ENCODE measurements around the gene RASGRP2.

The RASGRP2 gene

DNA sequence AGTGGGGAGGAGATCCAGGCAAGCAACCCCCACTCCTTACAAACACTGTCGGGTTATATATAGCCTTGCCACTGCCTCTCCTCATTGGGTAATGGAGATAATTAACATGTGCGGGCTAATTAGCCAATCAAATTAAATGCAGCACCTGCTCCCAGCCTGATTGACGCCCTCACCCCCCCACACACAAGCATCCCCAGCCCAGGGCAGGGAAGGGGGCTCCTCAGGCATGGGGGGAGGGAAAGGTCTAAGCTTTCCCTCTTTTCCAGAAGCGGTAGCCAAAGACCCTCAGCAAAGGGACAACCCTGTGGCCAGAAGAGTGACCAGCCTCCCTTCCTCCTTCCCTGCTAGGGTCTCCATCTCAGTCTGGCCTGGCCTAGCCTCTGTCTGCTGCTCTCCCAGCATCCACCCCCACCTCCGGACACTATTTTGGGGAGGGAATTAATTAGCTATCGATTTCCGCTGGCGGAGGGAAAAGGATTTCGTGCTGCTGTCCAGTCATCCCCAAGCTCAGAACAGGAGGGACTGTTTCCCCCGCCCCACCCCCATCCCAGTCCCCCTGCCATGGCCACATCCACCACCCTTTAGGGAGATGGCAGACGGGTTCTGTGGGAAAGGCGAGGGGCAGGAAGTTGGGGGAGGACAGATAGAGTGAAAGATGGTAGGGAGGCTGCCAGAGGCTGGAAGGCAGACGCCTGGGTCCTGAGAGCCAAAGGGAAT lies 28.0 kb downstream of the RASGRP2 start:
- DNase-seq, result no peak
- H3K9me3 ChIP-seq, result no peaks in the 10 kb centered on the region
- H3K36me3 ChIP-seq, result no peaks in the 10 kb centered on the region
- H3K4me1 ChIP-seq, result no peaks in the 10 kb centered on the region
- no peaks in the 10 kb centered on the region; the same call in none of the 2 replicates for H3K27me3 ChIP-seq
- no peak overlapping the region for H3K4me3 ChIP-seq (ENCODE audit: low read depth, low read length)
- TF ChIP-seq, protein P1, sequence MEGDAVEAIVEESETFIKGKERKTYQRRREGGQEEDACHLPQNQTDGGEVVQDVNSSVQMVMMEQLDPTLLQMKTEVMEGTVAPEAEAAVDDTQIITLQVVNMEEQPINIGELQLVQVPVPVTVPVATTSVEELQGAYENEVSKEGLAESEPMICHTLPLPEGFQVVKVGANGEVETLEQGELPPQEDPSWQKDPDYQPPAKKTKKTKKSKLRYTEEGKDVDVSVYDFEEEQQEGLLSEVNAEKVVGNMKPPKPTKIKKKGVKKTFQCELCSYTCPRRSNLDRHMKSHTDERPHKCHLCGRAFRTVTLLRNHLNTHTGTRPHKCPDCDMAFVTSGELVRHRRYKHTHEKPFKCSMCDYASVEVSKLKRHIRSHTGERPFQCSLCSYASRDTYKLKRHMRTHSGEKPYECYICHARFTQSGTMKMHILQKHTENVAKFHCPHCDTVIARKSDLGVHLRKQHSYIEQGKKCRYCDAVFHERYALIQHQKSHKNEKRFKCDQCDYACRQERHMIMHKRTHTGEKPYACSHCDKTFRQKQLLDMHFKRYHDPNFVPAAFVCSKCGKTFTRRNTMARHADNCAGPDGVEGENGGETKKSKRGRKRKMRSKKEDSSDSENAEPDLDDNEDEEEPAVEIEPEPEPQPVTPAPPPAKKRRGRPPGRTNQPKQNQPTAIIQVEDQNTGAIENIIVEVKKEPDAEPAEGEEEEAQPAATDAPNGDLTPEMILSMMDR (IDR thresholded peaks at IDR 0.05; ENCODE audit: low read depth, low read length), result no peak

DNA sequence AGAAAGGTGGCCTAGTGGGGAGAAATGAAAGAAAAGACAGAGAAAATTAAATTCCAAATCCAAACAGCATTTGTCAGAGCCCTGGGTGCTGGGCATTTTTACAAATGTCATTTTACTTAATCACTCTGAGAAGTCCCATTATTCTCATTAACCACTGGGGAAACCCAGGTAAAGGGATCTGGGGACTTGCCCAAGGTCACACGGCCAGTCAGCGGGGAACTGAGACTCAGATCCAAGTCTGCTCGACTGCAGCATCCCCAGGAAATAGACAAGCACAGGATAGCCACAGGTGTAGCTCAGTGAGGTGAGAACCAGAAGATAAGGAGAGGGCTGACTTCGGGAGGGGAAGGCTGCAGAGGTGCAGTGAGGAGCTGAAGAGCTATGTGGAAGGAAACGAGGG lies 28.8 kb downstream of the RASGRP2 start:
- TF ChIP-seq, protein P1 (IDR thresholded peaks at IDR 0.05; ENCODE audit: low read depth, low read length), result no peak
- Histone ChIP-seq H3K36me3 (no peaks in the 10 kb centered on the region), H3K4me3 (ENCODE audit: low read depth, low read length) (no peak overlapping the region), H3K4me1 (no peaks in the 10 kb centered on the region), H3K9me3 (no peaks in the 10 kb centered on the region), H3K27me3 (no peaks in the 10 kb centered on the region; the same call in none of the 2 replicates)
- no peak for DNase-seq

DNA sequence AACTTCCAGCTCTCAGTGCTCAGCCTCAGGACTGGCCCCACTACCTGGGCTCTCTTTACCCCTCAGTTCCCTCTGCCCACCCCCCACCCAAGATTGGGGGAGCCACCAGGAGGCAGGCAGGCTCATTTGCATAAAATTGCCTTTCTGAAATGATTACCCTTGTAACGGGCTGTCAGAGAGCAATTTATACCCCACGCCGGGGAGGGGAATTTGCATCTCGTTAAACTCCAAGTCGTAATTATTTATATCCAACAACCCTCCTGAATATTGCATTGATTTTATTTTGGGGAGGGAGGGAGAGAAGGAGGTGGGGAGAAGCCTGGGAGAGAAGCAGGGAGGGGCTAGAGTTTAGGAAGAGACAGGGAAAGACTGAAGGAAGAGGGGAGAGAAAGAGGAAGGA lies 29.3 kb downstream of the RASGRP2 start:
- no peaks in the 10 kb centered on the region for H3K4me1 ChIP-seq
- no peaks in the 10 kb centered on the region for H3K9me3 ChIP-seq
- no peaks in the 10 kb centered on the region for H3K36me3 ChIP-seq
- H3K27me3 ChIP-seq, result no peaks in the 10 kb centered on the region; the same call in none of the 2 replicates
- no peak overlapping the region for H3K4me3 ChIP-seq (ENCODE audit: low read depth, low read length)
- no peak for DNase-seq
- TF ChIP-seq, protein P1 (IDR thresholded peaks at IDR 0.05; ENCODE audit: low read depth, low read length), result no peak

DNA sequence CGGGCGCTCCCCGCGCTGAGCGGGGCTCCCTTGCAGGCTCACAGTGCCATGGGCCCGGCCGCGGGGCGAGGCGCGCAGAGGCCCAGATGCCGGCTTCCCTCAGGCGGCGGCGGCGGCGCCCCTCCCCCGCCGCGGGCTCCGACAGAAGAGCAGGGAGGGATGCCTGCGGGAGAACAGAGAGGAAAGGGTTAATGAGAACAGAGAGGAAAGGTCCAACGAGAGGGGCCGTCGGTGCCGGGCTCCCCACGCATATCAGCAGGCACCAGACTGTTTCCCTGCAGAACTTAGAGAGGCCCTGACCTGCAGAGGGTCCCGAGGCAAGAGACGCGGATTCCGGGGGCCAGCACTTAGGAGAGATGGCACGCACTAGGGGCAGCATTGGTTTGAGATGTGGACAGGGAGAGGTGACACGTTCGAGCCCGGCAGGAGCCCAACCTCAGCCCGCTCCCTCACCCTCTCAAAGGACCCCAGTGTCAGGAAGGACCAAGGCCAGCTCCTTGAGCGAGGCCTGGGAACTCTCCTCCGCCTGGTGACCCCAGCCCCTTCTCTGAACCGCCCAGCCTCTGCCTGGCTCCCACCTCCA lies 30.1 kb downstream of the RASGRP2 start:
- Histone ChIP-seq H3K36me3 (no peaks in the 10 kb centered on the region), H3K4me1 (no peaks in the 10 kb centered on the region), H3K4me3 (ENCODE audit: low read depth, low read length) (no peak overlapping the region), H3K9me3 (no peaks in the 10 kb centered on the region), H3K27me3 (no peaks in the 10 kb centered on the region; the same call in none of the 2 replicates)
- TF ChIP-seq, protein P1 (IDR thresholded peaks at IDR 0.05; ENCODE audit: low read depth, low read length), result no peak
- no peak for DNase-seq

DNA sequence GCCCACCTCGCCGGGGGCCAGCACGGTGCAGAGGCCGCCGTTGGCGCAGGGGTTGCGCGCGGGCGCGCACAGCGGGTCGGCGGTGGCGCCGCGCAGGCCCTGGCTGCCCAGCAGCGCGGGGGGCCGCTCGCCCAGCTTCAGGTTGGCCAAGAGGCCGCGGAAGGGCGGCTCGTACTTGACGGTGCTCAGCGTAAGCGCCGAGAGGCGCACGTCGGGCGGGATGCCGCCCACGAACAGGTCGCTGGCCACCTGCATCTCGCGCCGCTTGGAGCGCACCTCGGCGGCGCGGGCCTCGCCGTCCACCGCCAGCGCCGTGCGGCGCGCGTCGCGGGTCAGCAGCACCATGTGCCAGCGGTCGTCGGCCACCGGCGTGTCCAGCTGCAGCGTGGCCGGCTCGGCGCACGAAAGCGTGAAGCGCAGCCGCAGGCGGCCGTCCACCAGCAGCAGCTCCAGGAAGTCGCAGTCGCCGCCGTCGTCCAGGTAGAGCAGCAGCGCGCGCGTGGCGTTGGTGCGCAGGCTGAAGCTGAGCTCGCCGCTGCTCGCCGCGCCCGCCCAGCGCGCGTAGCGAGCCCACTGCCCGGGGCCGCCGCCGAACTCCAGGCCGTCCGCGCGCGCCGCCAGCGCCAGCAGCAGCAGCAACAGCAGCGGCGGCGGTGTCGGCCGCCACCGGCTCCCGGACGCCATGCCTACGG lies 30.8 kb downstream of the RASGRP2 start:
- H3K27me3 ChIP-seq, result no peaks in the 10 kb centered on the region; the same call in none of the 2 replicates
- no peaks in the 10 kb centered on the region for H3K4me1 ChIP-seq
- no peaks in the 10 kb centered on the region for H3K9me3 ChIP-seq
- peak; percentile 68 for DNase-seq
- no peak overlapping the region for H3K4me3 ChIP-seq (ENCODE audit: low read depth, low read length)
- no peaks in the 10 kb centered on the region for H3K36me3 ChIP-seq
- TF ChIP-seq, protein P1 (IDR thresholded peaks at IDR 0.05; ENCODE audit: low read depth, low read length), result no peak

Measured in BE2C (cell line).